ENCODE results near the gene OR4F17.
"Not testable (repeated sequence)": the region's sequence is repeated elsewhere in the genome, so short reads cannot be mapped to it uniquely, and the experiment has no call there.

- not testable (repeated sequence) for TF ChIP-seq POLR2A (IDR thresholded peaks at IDR 0.05; ENCODE audit: low read depth, low read length); CTCF (conservative IDR thresholded peaks at IDR 0.05; ENCODE audit: low read depth, low read length); MXI1 (IDR thresholded peaks at IDR 0.05; ENCODE audit: borderline replicate concordance, low read depth, low read length); FOS (IDR thresholded peaks at IDR 0.05; ENCODE audit: low read depth, low read length); RFX5 (IDR thresholded peaks at IDR 0.05; ENCODE audit: low read depth, low read length); CHD1 (IDR thresholded peaks at IDR 0.05; ENCODE audit: low read depth, low read length); CEBPB (IDR thresholded peaks at IDR 0.05; ENCODE audit: low read depth, low read length); MAZ (IDR thresholded peaks at IDR 0.05; ENCODE audit: borderline replicate concordance, low read depth, low read length); SMC3 (IDR thresholded peaks at IDR 0.05; ENCODE audit: low read depth, low read length); MAFK (IDR thresholded peaks at IDR 0.05; ENCODE audit: low read depth, low read length); RAD21 (IDR thresholded peaks at IDR 0.05; ENCODE audit: low read length); RCOR1 (IDR thresholded peaks at IDR 0.05; ENCODE audit: insufficient replicate concordance, low read length)
- TF ChIP-seq, protein P1, sequence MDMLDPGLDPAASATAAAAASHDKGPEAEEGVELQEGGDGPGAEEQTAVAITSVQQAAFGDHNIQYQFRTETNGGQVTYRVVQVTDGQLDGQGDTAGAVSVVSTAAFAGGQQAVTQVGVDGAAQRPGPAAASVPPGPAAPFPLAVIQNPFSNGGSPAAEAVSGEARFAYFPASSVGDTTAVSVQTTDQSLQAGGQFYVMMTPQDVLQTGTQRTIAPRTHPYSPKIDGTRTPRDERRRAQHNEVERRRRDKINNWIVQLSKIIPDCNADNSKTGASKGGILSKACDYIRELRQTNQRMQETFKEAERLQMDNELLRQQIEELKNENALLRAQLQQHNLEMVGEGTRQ (IDR thresholded peaks at IDR 0.05; ENCODE audit: low read depth, low read length): not testable (repeated sequence)
These were observed 24.0 kb upstream of the OR4F17 start for GRCh38 chr19:82864-83263.
